ENCODE results near the gene MUC20.

The MUC20 gene

DNA sequence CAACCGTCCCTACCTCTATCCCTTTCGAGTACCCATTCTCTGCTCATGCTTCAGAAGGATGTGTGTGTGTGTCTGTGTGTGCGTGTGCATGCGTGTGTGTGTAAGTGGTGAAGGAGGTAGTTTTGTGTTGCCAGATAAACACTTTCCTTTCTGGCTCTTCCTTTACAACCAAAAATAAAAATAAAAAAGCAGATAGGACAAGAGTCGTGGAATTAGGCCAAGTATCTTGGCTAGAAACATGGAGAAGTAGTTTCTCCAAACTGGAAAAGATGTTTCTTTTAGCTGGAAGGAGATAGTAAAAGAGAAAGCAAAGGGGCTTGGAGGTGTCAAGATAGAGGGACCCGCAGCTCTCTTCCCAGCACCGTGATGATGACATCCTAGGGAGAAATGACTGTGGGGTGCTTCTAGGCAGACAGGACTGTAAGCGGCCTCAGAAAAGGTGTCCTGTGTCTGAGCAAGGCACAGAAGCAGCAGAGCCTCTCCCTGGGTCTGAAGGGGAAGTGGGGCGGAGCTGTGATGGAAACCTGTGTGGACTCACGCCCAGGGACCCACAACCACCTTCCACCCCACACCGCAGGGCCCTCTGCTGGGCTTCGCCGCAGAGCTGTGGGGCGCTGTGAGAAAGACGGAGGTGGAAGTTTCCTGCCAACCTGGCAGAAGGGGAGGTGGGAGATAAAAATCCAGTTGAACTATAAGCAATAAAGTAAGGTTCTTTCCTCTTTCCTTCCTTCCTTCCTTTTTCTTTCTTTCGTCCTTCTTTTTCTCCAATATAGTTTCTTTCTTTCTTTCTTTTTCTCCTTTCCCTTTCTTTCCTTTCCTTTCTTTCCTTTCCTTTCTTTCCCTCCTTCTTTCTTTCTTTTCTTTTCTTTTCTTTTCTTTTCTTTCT, 35.3 kb downstream of the MUC20 start:
- no peak for DNase-seq (ENCODE audit: low spot score)

DNA sequence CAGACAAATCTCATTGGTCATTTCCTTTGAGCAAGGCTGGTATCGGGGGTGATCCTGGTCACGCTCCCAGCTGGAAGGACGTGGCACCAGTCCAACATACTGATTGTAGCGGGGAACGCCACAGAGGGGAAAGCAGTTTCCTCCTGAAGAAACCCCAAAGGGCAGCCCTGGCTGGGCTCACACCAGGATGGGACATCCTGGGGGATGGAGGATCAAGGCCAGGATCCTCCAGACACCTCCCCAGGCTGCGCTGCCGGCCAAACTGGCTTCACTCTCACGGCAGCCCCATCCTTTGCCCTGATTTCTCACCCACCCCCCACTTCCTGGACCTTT, 36.6 kb downstream of the MUC20 start:
- DNase-seq (ENCODE audit: low spot score), result no peak

DNA sequence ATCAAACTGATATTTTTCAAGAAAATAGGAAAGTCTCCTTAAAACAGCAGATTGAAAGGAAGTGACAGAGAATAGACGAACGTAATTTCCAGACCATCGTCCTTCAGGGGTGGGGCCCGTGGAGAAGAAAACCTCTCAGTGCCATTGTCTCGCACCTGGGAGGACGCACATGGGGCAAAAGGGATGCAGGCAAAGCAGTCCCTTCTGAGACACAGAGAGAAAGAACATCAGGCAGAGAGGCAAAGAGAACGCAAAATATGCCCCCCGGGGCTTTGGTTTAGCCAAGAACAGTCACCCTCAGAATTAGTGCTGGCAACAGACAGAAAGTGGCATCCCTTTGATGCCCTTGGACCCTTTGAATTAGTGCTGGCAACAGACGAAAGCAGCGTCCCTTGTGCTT, 37.0 kb downstream of the MUC20 start:
- no peak for DNase-seq (ENCODE audit: low spot score)

- no peak for DNase-seq (ENCODE audit: low spot score)
Measured at GRCh38 chr3:195758721-195759353, 38.1 kb downstream of the MUC20 start.

DNA sequence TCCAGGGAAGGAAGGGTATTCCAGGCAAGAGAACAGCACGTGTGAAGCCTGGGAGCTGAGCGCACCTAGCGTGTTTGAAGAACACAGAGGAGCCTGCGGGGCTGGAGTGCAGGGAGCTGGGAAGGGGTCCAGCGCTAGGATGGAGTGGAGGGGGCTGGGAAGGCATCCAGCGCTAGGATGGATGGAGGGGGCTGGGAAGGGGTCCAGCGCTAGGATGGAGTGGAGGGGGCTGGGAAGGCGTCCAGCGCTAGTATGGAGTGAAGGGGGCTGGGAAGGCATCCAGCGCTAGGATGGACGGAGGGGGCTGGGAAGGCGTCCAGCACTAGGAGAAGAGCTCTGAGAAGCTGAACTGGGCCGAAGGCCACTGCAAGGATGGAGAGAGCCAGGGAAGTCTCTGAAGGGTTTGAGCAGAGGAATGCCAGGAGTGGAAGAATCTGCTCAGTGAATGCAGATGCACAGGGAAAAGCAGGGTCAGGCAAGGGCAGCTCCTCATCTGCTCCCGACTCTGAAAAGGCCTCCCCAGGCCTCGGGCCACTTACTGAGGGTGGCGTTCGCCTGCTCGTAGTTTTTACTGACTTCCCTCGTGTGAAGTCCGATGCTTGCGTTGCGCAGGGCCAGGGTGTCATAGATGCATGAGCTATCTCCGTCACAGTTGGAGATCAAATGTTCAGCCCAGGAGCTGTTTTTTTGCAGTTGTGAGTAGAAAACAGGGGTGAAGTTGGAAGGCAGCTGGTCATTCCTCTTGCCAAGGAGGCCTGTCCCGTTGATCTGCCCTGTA, 39.8 kb downstream of the MUC20 start:
- peak; percentile 39 for DNase-seq (ENCODE audit: low spot score)

- DNase-seq (ENCODE audit: low spot score), result no peak
Measured at GRCh38 chr3:195761123-195761566, 40.4 kb downstream of the MUC20 start.

DNA sequence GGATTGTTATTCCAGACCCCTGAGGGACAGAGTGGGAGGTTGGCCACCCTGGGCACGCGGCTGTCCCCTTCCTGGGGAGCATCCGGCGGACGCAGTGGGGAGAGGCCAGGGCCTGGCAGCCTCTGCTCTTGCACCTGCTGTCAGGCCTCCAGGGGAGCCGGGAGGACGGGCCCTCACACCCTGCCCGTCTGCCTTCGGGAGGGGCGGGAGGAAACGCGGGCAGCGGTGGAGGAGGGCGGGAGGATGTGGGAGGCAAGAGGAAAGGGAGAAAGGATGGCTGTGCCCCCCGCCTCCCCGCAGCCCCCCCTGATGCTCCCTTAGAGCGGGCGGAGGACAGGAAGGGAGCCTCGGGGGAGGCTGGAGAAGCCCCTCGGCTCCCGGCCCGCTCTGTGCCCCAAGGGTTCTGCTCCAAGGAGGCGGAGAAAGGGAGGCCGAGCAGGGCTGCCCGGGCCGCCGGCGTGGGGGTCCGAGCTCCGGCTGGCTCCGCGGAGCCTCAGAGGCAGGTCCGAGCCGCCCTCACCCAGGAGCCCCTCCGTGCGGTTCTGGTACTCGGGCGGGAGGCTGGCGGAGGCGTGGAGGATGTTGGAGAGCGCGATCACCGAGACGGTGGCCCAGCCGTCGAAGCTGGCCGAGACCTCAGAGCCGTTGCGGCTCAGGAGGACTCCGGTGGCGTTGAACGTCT, 40.9 kb downstream of the MUC20 start:
- no peak for DNase-seq (ENCODE audit: low spot score)

GRCh38 chr3:195762249-195762585, 41.4 kb downstream of the MUC20 start:
- DNase-seq (ENCODE audit: low spot score), result no peak

DNA sequence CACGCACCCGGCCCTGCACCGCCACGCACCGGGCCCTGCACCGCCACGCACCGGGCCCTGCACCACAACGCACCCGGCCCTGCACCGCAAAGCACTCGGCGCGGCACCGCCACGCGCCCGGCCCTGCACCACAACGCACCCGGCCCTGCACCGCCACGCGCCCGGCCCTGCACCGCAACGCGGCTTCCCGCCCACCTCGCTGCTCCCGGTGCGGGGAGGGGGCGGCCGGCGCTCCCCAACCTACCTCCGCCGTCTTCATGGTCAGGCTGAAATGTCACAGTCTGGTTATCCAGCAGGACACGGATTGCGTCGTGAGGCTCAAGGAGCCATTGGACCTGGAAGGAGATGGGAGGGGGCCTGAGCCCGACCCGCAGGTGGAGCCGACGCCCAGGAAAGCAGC, 41.8 kb downstream of the MUC20 start:
- no peak for DNase-seq (ENCODE audit: low spot score)

GRCh38 chr3:195763076-195763830, 42.5 kb downstream of the MUC20 start:
- DNase-seq (ENCODE audit: low spot score), result no peak

DNA sequence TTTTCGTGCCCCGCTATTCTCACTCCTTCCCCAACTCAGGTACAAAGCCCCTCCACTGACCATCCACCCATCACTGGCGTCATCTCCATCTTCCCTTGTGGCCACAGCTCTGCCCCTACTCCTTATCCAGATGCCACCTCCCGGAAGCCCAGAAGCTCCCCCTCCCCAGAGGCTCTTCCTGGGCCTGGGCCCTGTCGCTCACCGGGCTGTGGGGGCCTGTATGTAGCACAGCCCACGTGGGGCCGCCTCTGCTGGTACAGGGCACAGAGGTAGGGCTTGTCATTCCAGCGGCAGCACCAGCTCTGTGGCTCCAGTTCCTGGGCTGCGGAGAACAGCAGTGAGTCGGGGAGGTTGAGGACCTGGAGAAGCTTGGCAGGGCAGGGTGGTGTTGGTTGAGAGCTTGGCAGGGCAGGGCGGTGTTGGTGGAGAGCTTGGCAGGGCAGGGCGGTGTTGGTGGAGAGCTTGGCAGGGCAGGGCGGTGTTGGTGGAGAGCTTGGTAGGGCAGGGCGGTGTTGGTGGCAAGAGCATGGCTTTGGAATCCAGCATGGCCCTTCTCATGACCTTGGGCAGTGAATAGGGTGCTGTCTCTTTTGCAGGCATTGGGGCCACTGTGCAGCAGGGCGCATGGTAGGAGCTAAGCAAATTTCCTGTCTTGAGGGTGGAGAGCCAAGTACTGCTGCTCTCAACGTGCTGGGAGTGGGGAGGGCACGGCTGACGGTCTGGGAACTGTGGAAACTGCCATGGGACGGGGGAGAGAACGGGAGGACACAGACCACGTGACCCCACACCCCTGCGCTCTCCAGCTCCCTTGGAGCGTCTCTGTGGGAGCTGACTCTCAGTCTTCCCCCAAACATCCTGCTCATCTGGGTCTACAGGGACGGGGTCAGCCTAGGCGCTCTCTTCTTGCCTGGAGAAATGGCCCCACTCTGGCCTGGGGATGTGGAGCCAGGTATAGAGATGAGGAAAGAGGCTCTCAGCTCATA, 43.4 kb downstream of the MUC20 start:
- no peak for DNase-seq (ENCODE audit: low spot score)

DNA sequence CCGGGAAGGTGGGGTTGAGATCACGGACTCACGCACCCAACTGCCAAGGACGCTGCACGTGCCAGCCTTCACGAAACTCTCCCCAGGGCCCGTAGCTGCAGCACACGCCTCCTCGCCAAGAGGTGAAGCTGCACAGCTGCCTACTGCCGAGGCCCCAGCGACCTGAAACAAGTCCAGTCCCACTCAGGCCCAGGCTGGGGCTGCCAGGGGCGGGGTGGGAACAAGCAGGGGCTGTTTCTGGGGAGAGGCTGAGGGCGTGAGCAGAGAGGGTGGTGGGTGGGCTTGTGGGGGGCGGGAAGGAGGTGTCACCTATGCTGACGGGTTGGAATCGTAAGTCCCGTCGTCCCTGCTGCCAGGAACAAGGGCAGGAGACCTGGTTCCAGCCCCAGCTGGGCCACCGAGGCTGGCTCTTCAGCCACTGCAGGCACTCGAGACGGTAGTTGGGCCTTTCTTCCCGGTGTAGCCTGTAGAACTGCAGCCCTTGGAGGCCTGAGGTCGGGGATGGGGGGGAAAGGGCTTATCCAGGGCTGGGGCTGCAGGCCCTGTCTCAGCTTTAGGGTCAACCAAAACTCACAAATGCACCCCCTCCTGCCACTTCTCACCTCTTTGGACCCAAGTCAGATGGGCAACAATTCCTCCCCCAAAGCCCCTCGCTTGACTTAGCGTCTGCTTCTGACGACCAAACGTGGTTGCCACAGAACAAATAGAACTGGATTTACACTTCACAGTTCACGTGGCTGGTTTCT, 44.4 kb downstream of the MUC20 start:
- DNase-seq (ENCODE audit: low spot score), result no peak

- no peak for DNase-seq (ENCODE audit: low spot score)
Measured at GRCh38 chr3:195766671-195767070, 45.9 kb downstream of the MUC20 start.

DNA sequence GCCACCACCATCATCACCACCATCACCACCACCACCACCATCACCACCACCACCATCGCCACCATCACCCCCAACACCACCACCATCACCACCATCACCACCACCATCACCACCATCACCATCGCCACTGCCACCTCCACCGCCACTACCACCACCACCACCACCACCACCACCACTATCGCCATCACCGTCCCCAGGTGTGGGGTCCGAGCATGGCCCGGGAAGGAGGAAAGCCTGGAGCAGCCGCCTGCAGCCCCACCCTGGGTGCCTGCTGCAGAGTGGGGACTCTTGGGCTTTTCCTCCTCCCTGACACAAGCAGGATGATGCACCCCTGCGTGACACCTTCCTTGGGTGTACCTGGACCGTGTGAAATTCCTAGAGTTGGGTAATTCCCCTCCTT, 47.0 kb downstream of the MUC20 start:
- DNase-seq (ENCODE audit: low spot score), result no peak

DNA sequence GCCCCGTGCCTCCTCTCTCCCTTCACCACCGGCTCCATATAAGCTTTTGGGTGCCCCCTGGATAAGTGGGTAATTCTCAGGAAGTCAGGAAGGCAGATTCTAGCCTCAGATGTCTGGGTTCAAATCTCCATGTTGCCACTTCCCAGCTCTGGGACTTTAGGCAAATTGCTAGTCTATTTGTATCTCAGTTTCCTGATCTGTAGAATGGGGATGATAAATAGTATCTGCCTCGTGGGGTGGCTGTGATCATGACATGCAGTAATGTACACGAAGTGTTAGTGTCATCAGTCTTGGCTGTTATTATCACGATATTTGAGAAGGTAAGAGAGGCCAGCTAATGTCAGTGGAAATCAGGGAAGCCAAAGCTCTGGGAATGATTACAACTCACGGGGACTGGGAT, 47.6 kb downstream of the MUC20 start:
- DNase-seq (ENCODE audit: low spot score), result no peak

DNA sequence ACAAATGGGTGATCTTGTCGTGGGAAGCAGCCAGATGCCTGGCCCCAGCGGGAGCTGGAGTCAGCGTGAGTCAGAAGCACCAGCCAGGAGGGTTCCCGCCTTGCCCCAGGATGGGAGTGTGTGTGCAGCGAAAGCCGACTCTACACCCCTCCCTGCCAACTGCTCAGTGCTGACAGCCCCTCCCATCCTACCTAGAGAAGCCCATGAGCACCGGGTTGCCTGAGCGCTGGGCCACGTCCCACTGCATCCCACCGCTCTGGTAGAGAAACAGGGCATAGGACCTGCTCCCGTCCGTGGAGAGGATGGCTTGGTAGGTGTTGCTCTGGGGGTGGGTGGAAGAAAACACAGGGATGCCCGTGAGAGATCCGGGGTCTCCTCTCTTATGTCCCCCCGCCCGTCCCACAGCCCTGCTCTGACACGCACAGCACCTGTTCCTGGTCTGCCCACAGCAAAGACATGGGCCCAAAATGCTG, 48.1 kb downstream of the MUC20 start:
- no peak for DNase-seq (ENCODE audit: low spot score)

GRCh38 chr3:195769551-195769950, 48.8 kb downstream of the MUC20 start:
- DNase-seq (ENCODE audit: low spot score), result no peak

DNA sequence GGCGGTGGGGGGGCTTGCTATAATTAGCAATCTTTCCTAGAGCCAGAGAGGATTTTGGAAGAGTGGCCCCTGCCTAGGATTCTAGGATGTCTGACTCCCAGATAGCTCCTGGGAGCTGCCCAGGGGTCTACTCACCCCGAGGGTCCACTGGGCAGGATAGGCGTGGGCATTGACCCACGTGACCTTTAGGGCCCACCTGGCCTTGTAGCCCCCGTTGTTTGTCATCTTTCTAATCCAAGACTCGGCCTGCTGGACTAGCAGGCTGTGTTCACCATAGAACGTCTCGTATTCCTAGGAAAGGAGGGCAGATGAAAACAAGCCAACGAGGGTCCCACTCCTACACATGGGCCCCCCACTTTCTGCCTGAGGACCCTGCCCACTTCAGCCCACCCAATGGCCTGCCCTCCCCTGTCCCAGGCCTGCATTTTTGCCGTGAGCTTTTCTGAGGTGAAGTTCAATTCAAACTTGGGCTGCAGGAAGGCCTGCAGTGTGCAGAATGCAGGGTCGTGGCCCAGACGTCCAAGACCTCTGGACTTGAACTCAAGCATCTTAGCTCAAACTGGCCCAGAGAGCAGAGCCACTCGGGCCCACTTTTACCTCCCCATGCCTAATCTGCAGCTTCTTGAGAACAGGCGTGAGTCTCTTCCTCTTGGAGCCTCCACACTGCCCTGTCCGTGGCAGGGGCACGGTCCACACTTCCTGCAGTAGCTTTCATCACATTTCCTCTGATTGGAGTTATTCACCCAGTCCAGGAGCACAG, 49.5 kb downstream of the MUC20 start:
- no peak for DNase-seq (ENCODE audit: low spot score)
